ENCODE measurements around the gene NRCAM.

DNA sequence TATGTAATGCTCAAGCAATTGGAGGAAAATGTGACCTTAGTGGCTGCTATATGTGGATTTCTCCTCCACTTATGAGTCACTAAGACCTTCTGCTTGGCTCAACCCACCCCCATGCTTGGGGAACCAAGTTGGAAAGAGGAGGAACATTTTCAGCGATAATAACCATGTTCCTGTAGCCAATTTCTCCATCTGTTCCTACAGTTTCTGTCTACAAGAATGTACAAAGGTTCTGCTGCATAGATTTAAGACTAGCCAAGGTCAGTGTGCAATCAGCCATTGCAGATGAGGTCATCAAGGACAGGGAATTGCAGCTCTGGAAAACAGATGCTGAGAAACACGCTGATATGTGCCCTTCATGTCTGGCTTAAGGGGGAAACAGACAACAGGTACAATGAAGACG, 5.6 kb upstream of the NRCAM start:
- TF ChIP-seq, protein P1, sequence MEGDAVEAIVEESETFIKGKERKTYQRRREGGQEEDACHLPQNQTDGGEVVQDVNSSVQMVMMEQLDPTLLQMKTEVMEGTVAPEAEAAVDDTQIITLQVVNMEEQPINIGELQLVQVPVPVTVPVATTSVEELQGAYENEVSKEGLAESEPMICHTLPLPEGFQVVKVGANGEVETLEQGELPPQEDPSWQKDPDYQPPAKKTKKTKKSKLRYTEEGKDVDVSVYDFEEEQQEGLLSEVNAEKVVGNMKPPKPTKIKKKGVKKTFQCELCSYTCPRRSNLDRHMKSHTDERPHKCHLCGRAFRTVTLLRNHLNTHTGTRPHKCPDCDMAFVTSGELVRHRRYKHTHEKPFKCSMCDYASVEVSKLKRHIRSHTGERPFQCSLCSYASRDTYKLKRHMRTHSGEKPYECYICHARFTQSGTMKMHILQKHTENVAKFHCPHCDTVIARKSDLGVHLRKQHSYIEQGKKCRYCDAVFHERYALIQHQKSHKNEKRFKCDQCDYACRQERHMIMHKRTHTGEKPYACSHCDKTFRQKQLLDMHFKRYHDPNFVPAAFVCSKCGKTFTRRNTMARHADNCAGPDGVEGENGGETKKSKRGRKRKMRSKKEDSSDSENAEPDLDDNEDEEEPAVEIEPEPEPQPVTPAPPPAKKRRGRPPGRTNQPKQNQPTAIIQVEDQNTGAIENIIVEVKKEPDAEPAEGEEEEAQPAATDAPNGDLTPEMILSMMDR (IDR thresholded peaks at IDR 0.05) = no peak
- no peak for TF ChIP-seq POLR2AphosphoS5 (IDR thresholded peaks at IDR 0.05; ENCODE audit: insufficient read depth in 1 of 2, low read depth in 1 of 2)

Measured in vagina (tissue), 2 donors.